WI38 (cell line): ENCODE measurements around the gene CST5.

Experiments
- H3K4me3 ChIP-seq: 2 replicates; pipeline ENCODE4 v1.5.1; 2011; ENCODE audit warnings: low read depth, mild to moderate bottlenecking, control low read depth, low read length
- CTCF ChIP-seq: IDR thresholded peaks from 2 replicates; pipeline ENCODE4 v1.5.1; 2012; ENCODE audit warnings: low read depth, mild to moderate bottlenecking, control low read depth, low read length

Gene CST5

GRCh38 chr20:23875606-23876237 is 3.8 kb downstream of the CST5 start:
- no peak overlapping the region for H3K4me3 ChIP-seq
- TF ChIP-seq CTCF = no peak

GRCh38 chr20:23874747-23875146 is 4.8 kb downstream of the CST5 start:
- no peak for TF ChIP-seq CTCF
- no peak overlapping the region for H3K4me3 ChIP-seq

GRCh38 chr20:23873370-23874015 is 6.1 kb downstream of the CST5 start:
- H3K4me3 ChIP-seq = no peak overlapping the region
- TF ChIP-seq CTCF = no peak

- TF ChIP-seq CTCF = no peak
- no peak overlapping the region for H3K4me3 ChIP-seq
Observed at GRCh38 chr20:23872065-23872464, 7.5 kb downstream of the CST5 start.

GRCh38 chr20:23870461-23870860 is 9.1 kb downstream of the CST5 start:
- no peak for TF ChIP-seq CTCF
- H3K4me3 ChIP-seq = no peak overlapping the region

GRCh38 chr20:23869520-23869919 is 10.0 kb downstream of the CST5 start:
- H3K4me3 ChIP-seq = no peak overlapping the region
- no peak for TF ChIP-seq CTCF

- no peak for TF ChIP-seq CTCF
- no peak overlapping the region for H3K4me3 ChIP-seq
Observed at GRCh38 chr20:23868321-23868720, 11.2 kb downstream of the CST5 start.
